Neural cell (in vitro differentiated cells): Measurements from ENCODE around the gene KDM4B.

ENCODE experiments used
- EP300 ChIP-seq: fragments of 450-650 bp; conservative IDR thresholded peaks from 2 replicates; pipeline ENCODE4 v1.6.1; 2014; ENCODE audit warnings: antibody characterized with exemption, mild to moderate bottlenecking, moderate library complexity; ENCODE audit not compliant: poor library complexity, severe bottlenecking
- EZH2 ChIP-seq: fragments of 200-600, 300-800 bp; shearing (Covaris generic), sonication (generic); IDR thresholded peaks from 2 replicates; pipeline ENCODE4 v1.6.1; 2014; ENCODE audit warnings: antibody characterized with exemption, low read length, borderline replicate concordance, mild to moderate bottlenecking; ENCODE audit not compliant: insufficient read depth, poor library complexity, severe bottlenecking
- MXI1 ChIP-seq: fragments of 450-650 bp; conservative IDR thresholded peaks from 2 replicates; pipeline ENCODE4 v1.6.1; 2014; ENCODE audit warnings: antibody characterized with exemption, mild to moderate bottlenecking; ENCODE audit not compliant: poor library complexity, severe bottlenecking
- POLR2AphosphoS5 ChIP-seq: IDR thresholded peaks from 2 replicates; pipeline ENCODE4 v1.6.1; 2012
- RAD21 ChIP-seq: fragments of 450-650 bp; conservative IDR thresholded peaks from 2 replicates; pipeline ENCODE4 v1.6.1; 2014; ENCODE audit warnings: antibody characterized with exemption, mild to moderate bottlenecking, moderate library complexity
- SMC3 ChIP-seq: fragments of 450-650 bp; conservative IDR thresholded peaks from 2 replicates; pipeline ENCODE4 v1.6.1; 2014; ENCODE audit warnings: antibody characterized with exemption, mild to moderate bottlenecking, moderate library complexity; ENCODE audit not compliant: poor library complexity
- TAF1 ChIP-seq: IDR thresholded peaks from 2 replicates; pipeline ENCODE4 v1.6.1; 2012; ENCODE audit warnings: low read depth
- TF ChIP-seq, protein P1 (sequence below): fragments of 450-650 bp; IDR thresholded peaks from 2 replicates; pipeline ENCODE4 v1.5.1; 2014; ENCODE audit warnings: antibody characterized with exemption, mild to moderate bottlenecking, moderate library complexity; ENCODE audit not compliant: poor library complexity, severe bottlenecking
- TF ChIP-seq, protein P2 (sequence below): IDR thresholded peaks from 2 replicates; pipeline ENCODE4 v1.6.1; 2012; ENCODE audit warnings: borderline replicate concordance

DNA sequence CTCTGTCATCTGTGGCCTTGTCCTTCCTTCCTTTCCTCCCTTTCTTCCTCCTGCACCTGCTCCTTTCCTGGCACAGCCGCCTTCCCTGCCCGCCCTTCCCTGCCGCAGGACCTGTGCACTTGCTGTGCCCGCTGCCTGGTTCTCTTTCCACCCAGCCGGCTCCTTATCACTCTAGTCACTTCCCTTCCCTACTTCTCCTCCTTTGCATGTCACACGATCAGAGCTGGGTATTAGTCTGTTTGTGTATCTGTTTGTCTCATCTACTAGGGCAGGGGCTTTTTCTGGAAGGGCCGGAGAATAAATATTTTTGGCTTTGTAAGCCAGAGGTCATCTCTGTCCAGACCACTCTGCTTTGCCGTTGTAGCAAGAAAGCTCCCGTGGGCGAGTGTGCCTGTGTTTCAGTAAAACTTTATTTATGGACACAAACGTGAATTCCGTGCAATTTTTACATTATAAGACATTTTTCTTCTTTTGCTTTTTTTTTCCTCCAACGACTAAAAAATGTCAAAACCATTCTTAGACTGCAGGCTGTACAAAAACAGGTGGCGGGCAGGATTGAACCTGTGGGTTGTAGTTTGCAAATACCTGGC lies 6.1 kb downstream of the KDM4B start:
- TF ChIP-seq, protein P1, sequence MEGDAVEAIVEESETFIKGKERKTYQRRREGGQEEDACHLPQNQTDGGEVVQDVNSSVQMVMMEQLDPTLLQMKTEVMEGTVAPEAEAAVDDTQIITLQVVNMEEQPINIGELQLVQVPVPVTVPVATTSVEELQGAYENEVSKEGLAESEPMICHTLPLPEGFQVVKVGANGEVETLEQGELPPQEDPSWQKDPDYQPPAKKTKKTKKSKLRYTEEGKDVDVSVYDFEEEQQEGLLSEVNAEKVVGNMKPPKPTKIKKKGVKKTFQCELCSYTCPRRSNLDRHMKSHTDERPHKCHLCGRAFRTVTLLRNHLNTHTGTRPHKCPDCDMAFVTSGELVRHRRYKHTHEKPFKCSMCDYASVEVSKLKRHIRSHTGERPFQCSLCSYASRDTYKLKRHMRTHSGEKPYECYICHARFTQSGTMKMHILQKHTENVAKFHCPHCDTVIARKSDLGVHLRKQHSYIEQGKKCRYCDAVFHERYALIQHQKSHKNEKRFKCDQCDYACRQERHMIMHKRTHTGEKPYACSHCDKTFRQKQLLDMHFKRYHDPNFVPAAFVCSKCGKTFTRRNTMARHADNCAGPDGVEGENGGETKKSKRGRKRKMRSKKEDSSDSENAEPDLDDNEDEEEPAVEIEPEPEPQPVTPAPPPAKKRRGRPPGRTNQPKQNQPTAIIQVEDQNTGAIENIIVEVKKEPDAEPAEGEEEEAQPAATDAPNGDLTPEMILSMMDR: no peak
- TF ChIP-seq SMC3: no peak
- TF ChIP-seq, protein P2, sequence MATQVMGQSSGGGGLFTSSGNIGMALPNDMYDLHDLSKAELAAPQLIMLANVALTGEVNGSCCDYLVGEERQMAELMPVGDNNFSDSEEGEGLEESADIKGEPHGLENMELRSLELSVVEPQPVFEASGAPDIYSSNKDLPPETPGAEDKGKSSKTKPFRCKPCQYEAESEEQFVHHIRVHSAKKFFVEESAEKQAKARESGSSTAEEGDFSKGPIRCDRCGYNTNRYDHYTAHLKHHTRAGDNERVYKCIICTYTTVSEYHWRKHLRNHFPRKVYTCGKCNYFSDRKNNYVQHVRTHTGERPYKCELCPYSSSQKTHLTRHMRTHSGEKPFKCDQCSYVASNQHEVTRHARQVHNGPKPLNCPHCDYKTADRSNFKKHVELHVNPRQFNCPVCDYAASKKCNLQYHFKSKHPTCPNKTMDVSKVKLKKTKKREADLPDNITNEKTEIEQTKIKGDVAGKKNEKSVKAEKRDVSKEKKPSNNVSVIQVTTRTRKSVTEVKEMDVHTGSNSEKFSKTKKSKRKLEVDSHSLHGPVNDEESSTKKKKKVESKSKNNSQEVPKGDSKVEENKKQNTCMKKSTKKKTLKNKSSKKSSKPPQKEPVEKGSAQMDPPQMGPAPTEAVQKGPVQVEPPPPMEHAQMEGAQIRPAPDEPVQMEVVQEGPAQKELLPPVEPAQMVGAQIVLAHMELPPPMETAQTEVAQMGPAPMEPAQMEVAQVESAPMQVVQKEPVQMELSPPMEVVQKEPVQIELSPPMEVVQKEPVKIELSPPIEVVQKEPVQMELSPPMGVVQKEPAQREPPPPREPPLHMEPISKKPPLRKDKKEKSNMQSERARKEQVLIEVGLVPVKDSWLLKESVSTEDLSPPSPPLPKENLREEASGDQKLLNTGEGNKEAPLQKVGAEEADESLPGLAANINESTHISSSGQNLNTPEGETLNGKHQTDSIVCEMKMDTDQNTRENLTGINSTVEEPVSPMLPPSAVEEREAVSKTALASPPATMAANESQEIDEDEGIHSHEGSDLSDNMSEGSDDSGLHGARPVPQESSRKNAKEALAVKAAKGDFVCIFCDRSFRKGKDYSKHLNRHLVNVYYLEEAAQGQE: no peak
- no peak for TF ChIP-seq POLR2AphosphoS5
- TF ChIP-seq EZH2: no peak
- TF ChIP-seq TAF1: no peak
- no peak for TF ChIP-seq EP300
- no peak for TF ChIP-seq RAD21
- TF ChIP-seq MXI1: no peak
